Astrocyte (in vitro differentiated cells and primary cell): ENCODE results near the gene SDHAF1. TPM values are rescaled to one million over a fixed set of nuclear protein-coding genes. Genes with fewer than 3 reads are reported as not detected.

ENCODE experiments used
- DNase-seq: peaks from one replicate; pipeline ENCODE4 v3.0.0-alpha.2; 2010; ENCODE audit warnings: low read depth
- FAIRE-seq: peaks from 2 replicates; lab custom pipeline; 2011; peaks lifted over from hg19 to GRCh38; lab: Jason Lieb, UNC
- H2AFZ ChIP-seq: 2 replicates; pipeline ENCODE4 v1.6.0; 2012; ENCODE audit warnings: low read depth, low read length, inconsistent platforms
- H3K27ac ChIP-seq: 2 replicates; pipeline ENCODE4 v1.5.1; 2011; ENCODE audit warnings: low read depth, low read length, inconsistent platforms
- H3K27me3 ChIP-seq: 2 replicates; pipeline ENCODE4 v1.6.0; 2011; ENCODE audit warnings: low read length, inconsistent platforms; ENCODE audit not compliant: insufficient read depth
- H3K36me3 ChIP-seq: 2 replicates; pipeline ENCODE4 v1.5.1; 2011; ENCODE audit warnings: low read length, inconsistent platforms; ENCODE audit not compliant: insufficient read depth
- H3K4me1 ChIP-seq: 2 replicates; pipeline ENCODE4 v1.5.1; 2011; ENCODE audit warnings: low read length, inconsistent platforms; ENCODE audit not compliant: insufficient read depth
- H3K4me2 ChIP-seq: 2 replicates; pipeline ENCODE4 v1.6.0; 2012; ENCODE audit warnings: low read length, inconsistent platforms
- H3K4me3 ChIP-seq: 2 replicates; pipeline ENCODE4 v1.5.1; 2011; ENCODE audit warnings: low read depth, mild to moderate bottlenecking, low read length, inconsistent platforms; ENCODE audit not compliant: insufficient read depth
- H3K79me2 ChIP-seq: 2 replicates; pipeline ENCODE4 v1.6.0; 2012; ENCODE audit warnings: mild to moderate bottlenecking, low read length, inconsistent platforms; ENCODE audit not compliant: insufficient read depth
- H3K9ac ChIP-seq: 2 replicates; pipeline ENCODE4 v1.6.0; 2012; ENCODE audit warnings: mild to moderate bottlenecking, low read length, inconsistent platforms
- H3K9me3 ChIP-seq: 2 replicates; pipeline ENCODE4 v1.5.1; 2012; ENCODE audit warnings: low read depth, mild to moderate bottlenecking, low read length, inconsistent platforms; ENCODE audit not compliant: insufficient read depth
- H4K20me1 ChIP-seq: 2 replicates; pipeline ENCODE4 v1.6.0; 2012; ENCODE audit warnings: low read length, inconsistent platforms; ENCODE audit not compliant: insufficient read depth
- H3K27ac Mint-ChIP-seq: one replicate; pipeline ENCODE4 v1.8.0; 2021; ENCODE audit warnings: mild to moderate bottlenecking, mixed read lengths; ENCODE audit not compliant: unreplicated experiment
- H3K27me3 Mint-ChIP-seq: one replicate; pipeline ENCODE4 v1.8.0; 2021; ENCODE audit warnings: low read depth, mixed read lengths; ENCODE audit not compliant: unreplicated experiment
- H3K36me3 Mint-ChIP-seq: one replicate; pipeline ENCODE4 v1.8.0; 2021; ENCODE audit warnings: low read depth, mixed read lengths; ENCODE audit not compliant: unreplicated experiment
- H3K4me1 Mint-ChIP-seq: one replicate; pipeline ENCODE4 v1.8.0; 2021; ENCODE audit warnings: low read depth, mixed read lengths; ENCODE audit not compliant: unreplicated experiment
- H3K4me3 Mint-ChIP-seq: one replicate; pipeline ENCODE4 v1.8.0; 2021; ENCODE audit warnings: mild to moderate bottlenecking, moderate library complexity, mixed read lengths; ENCODE audit not compliant: unreplicated experiment
- H3K9me3 Mint-ChIP-seq: one replicate; pipeline ENCODE4 v1.8.0; 2021; ENCODE audit warnings: mild to moderate bottlenecking, mixed read lengths; ENCODE audit not compliant: unreplicated experiment
- CTCF ChIP-seq: IDR thresholded peaks from 2 replicates; pipeline ENCODE4 v1.5.1; 2011; ENCODE audit warnings: low read depth, mild to moderate bottlenecking, inconsistent platforms, low read length, moderate library complexity; ENCODE audit not compliant: insufficient read depth
- EZH2 ChIP-seq: IDR thresholded peaks from 2 replicates; pipeline ENCODE4 v1.6.1; 2012; ENCODE audit warnings: mild to moderate bottlenecking, low read length, inconsistent platforms; ENCODE audit not compliant: insufficient read depth
- total RNA-seq: library from RNA; stranded (reverse); gene quantifications from 2 replicates; pipeline ENCODE4 v1.2.1, GENCODE V29; 2021

The SDHAF1 gene
- total RNA-seq, 1 donor from 2014 or later: 8.8 TPM

- Mint-ChIP-seq H3K4me1 (no peaks in the 10 kb centered on the region), H3K36me3 (peaks cover 10% of the 10 kb centered on the region), H3K9me3 (no peaks in the 10 kb centered on the region), H3K4me3 (peak overlapping the region; percentile 73), H3K27me3 (peaks cover 8% of the 10 kb centered on the region), H3K27ac (no peak overlapping the region)
- TF ChIP-seq CTCF: no peak
- TF ChIP-seq EZH2: no peak
- H3K36me3 ChIP-seq: no peaks in the 10 kb centered on the region
- H3K4me3 ChIP-seq: peak overlapping the region; percentile 39
- peaks cover 8% of the 10 kb centered on the region for H3K79me2 ChIP-seq
- peaks cover 11% of the 10 kb centered on the region for H3K4me1 ChIP-seq
- H3K9ac ChIP-seq: peak overlapping the region; percentile 59
- no peak overlapping the region for H3K27ac ChIP-seq
- peak overlapping the region; percentile 86 for H3K4me2 ChIP-seq
- H3K9me3 ChIP-seq: no peaks in the 10 kb centered on the region
- H4K20me1 ChIP-seq: no peaks in the 10 kb centered on the region
- no peaks in the 10 kb centered on the region for H3K27me3 ChIP-seq
- no peak overlapping the region for H2AFZ ChIP-seq
- FAIRE-seq (no peak), DNase-seq (peak; percentile 45)
Observed at GRCh38 chr19:36009220-36009619, 14.2 kb downstream of the SDHAF1 start.

GRCh38 chr19:36009633-36010379, 14.8 kb downstream of the SDHAF1 start:
- H3K36me3 ChIP-seq: no peaks in the 10 kb centered on the region
- FAIRE-seq: no peak
- Mint-ChIP-seq H3K36me3 (peaks cover 10% of the 10 kb centered on the region), H3K27ac (peak overlapping the region; percentile 47), H3K27me3 (peaks cover 8% of the 10 kb centered on the region), H3K9me3 (no peaks in the 10 kb centered on the region), H3K4me1 (no peaks in the 10 kb centered on the region), H3K4me3 (peak overlapping the region; percentile 73)
- TF ChIP-seq EZH2: no peak
- TF ChIP-seq CTCF: no peak
- no peaks in the 10 kb centered on the region for H4K20me1 ChIP-seq
- peak overlapping the region; percentile 59 for H3K9ac ChIP-seq
- no peak for DNase-seq
- H3K79me2 ChIP-seq: peaks cover 8% of the 10 kb centered on the region
- no peak overlapping the region for H2AFZ ChIP-seq
- H3K27ac ChIP-seq: no peak overlapping the region
- H3K4me2 ChIP-seq: peak overlapping the region; percentile 86
- H3K4me3 ChIP-seq: no peak overlapping the region
- H3K27me3 ChIP-seq: no peaks in the 10 kb centered on the region
- no peaks in the 10 kb centered on the region for H3K9me3 ChIP-seq
- peaks cover 15% of the 10 kb centered on the region for H3K4me1 ChIP-seq

GRCh38 chr19:36010402-36010801, 15.4 kb downstream of the SDHAF1 start:
- Mint-ChIP-seq H3K27me3 (peaks cover 8% of the 10 kb centered on the region), H3K4me1 (no peaks in the 10 kb centered on the region), H3K27ac (no peak overlapping the region), H3K36me3 (peaks cover 10% of the 10 kb centered on the region), H3K4me3 (peak overlapping the region; percentile 50), H3K9me3 (no peaks in the 10 kb centered on the region)
- H3K36me3 ChIP-seq: no peaks in the 10 kb centered on the region
- H3K4me3 ChIP-seq: no peak overlapping the region
- DNase-seq: no peak
- H4K20me1 ChIP-seq: no peaks in the 10 kb centered on the region
- no peak overlapping the region for H3K4me2 ChIP-seq
- no peak overlapping the region for H2AFZ ChIP-seq
- H3K79me2 ChIP-seq: peaks cover 8% of the 10 kb centered on the region
- H3K9me3 ChIP-seq: no peaks in the 10 kb centered on the region
- H3K4me1 ChIP-seq: peaks cover 15% of the 10 kb centered on the region
- TF ChIP-seq CTCF (no peak), EZH2 (no peak)
- H3K27ac ChIP-seq: no peak overlapping the region
- no peaks in the 10 kb centered on the region for H3K27me3 ChIP-seq
- no peak overlapping the region for H3K9ac ChIP-seq
- FAIRE-seq: no peak
